GM12878 (cell line): ENCODE data around the gene RBMS3. TPM values are rescaled to one million over a fixed set of nuclear protein-coding genes. Genes with fewer than 3 reads are reported as not detected.

ENCODE experiments used
- ATAC-seq: fragments of 200-7000 bp; cut with Tn5 transposase; 3 replicates; pipeline ENCODE4 v1.9.1; 2020; ENCODE audit warnings: mild to moderate bottlenecking, moderate library complexity
- BruUV-seq: library from RNA; stranded (reverse); fragments of 400-500 nt; replicated peaks from 2 replicates; lab custom pipeline; 2021; lab: Mats Ljungman, UMichigan
- CTCF ChIA-PET: fragments of 300-600 bp; sonication (Branson Sonifier 250); formaldehyde crosslinking; extraction: SDS; loops from one replicate; lab custom pipeline; 2021; ENCODE audit warnings: inconsistent platforms; lab: Yijun Ruan, JAX
- POLR2A ChIA-PET: fragments of 350-600 bp; formaldehyde crosslinking; extraction: SDS; loops from one replicate; lab custom pipeline; 2021; ENCODE audit warnings: inconsistent platforms; lab: Charles Lee
- RAD21 ChIA-PET: fragments of 300-600 bp; sonication (Branson Sonifier 250); formaldehyde crosslinking; loops from one replicate; lab custom pipeline; 2023; ENCODE audit warnings: antibody characterized with exemption; ENCODE audit not compliant: unreplicated experiment; lab: Charles Lee
- SMC1A ChIA-PET: fragments of 300-600 bp; sonication (Branson Sonifier 250); formaldehyde crosslinking; loops from one replicate; lab custom pipeline; 2023; ENCODE audit not compliant: unreplicated experiment, uncharacterized antibody; lab: Charles Lee
- DNase-seq: peaks from one replicate; pipeline ENCODE4 v3.0.0-alpha.2; 2011; ENCODE audit warnings: low read depth, low spot score
- FAIRE-seq: peaks from 3 replicates; lab custom pipeline; 2011; peaks lifted over from hg19 to GRCh38; lab: Jason Lieb, UNC
- H2AFZ ChIP-seq: 2 replicates; pipeline ENCODE4 v1.6.0; 2011; ENCODE audit warnings: low read depth, low read length, control low read depth; ENCODE audit not compliant: control insufficient read depth
- H3K27ac ChIP-seq: 2 replicates; pipeline ENCODE4 v1.5.1; 2011; ENCODE audit warnings: control low read depth; ENCODE audit not compliant: control insufficient read depth, insufficient read depth
- H3K27me3 ChIP-seq, 2 experiments: replicated peaks in 1 of 2; 2 replicates each; pipeline versions ENCODE4 v1.6.0 to v1.6.1; 2011; ENCODE audit warnings: low read length in 1 of 2; ENCODE audit not compliant: control insufficient read depth in 2 of 2, insufficient read depth in 2 of 2
- H3K36me3 ChIP-seq, 2 experiments: 2 replicates each; pipeline ENCODE4 v1.5.1; 2011; ENCODE audit warnings: low read length in 1 of 2; ENCODE audit not compliant: control insufficient read depth in 2 of 2, insufficient read depth in 2 of 2
- H3K4me1 ChIP-seq: 2 replicates; pipeline ENCODE4 v1.6.1; 2011; ENCODE audit warnings: mild to moderate bottlenecking, low read length, moderate library complexity, mixed read lengths; ENCODE audit not compliant: control insufficient read depth, insufficient read depth
- H3K4me2 ChIP-seq: 2 replicates; pipeline ENCODE4 v1.6.0; 2011; ENCODE audit warnings: control low read depth; ENCODE audit not compliant: control insufficient read depth, insufficient read depth
- H3K4me3 ChIP-seq: fragments of 200-600 bp; sonication (generic); 2 replicates; pipeline ENCODE4 v1.5.1; 2016
- H3K79me2 ChIP-seq: 2 replicates; pipeline ENCODE4 v1.6.0; 2011; ENCODE audit warnings: low read length; ENCODE audit not compliant: control insufficient read depth, insufficient read depth
- H3K9ac ChIP-seq: 2 replicates; pipeline ENCODE4 v1.8.0; 2011; ENCODE audit warnings: low read length, control low read depth, mixed read lengths; ENCODE audit not compliant: control insufficient read depth, insufficient read depth
- H3K9me3 ChIP-seq: replicated peaks from 3 replicates; pipeline ENCODE4 v1.5.1; 2011; ENCODE audit warnings: mild to moderate bottlenecking, low read length; ENCODE audit not compliant: control insufficient read depth, insufficient read depth
- H4K20me1 ChIP-seq: 2 replicates; pipeline ENCODE4 v1.6.0; 2011; ENCODE audit not compliant: control insufficient read depth, insufficient read depth
- BCL11A ChIP-seq: IDR thresholded peaks from 2 replicates; pipeline ENCODE4 v1.6.1; 2011; ENCODE audit warnings: low read depth, low read length
- BHLHE40 ChIP-seq, 2 experiments: fragments of 450-650 bp in 1 of 2; IDR thresholded peaks; 2 replicates each; pipeline ENCODE4 v1.6.1; 2011 to 2017; ENCODE audit warnings: low read depth in 2 of 2, borderline replicate concordance in 1 of 2, improper control_type of control experiment in 1 of 2, low read length in 1 of 2, mild to moderate bottlenecking in 1 of 2
- DPF2 ChIP-seq: fragments of 450-650 bp; IDR thresholded peaks from 2 replicates; pipeline ENCODE4 v1.6.1; 2017; ENCODE audit warnings: mild to moderate bottlenecking
- HDAC2 ChIP-seq: fragments of 200-600 bp; sonication (generic); IDR thresholded peaks from 2 replicates; pipeline ENCODE4 v1.6.1; 2017
- IKZF1 ChIP-seq: fragments of 450-650 bp; conservative IDR thresholded peaks from 2 replicates; pipeline ENCODE4 v1.6.1; 2017; ENCODE audit warnings: antibody characterized with exemption, mild to moderate bottlenecking
- KLF5 ChIP-seq: fragments of 450-650 bp; IDR thresholded peaks from 2 replicates; pipeline ENCODE4 v1.6.1; 2014; ENCODE audit warnings: mild to moderate bottlenecking; ENCODE audit not compliant: partially characterized antibody
- NFYB ChIP-seq: IDR thresholded peaks from 2 replicates; pipeline ENCODE4 v1.6.1; 2011; ENCODE audit warnings: low read depth, mild to moderate bottlenecking, low read length, improper control_type of control experiment, moderate library complexity; ENCODE audit not compliant: insufficient read depth
- PAX8 ChIP-seq: fragments of 450-650 bp; IDR thresholded peaks from 2 replicates; pipeline ENCODE4 v1.6.1; 2017; ENCODE audit warnings: mild to moderate bottlenecking, moderate library complexity
- PRDM15 ChIP-seq: fragments of 450-650 bp; formaldehyde crosslinking; IDR thresholded peaks from 2 replicates; pipeline ENCODE4 v1.4.0; 2020; ENCODE audit warnings: mild to moderate bottlenecking, moderate library complexity
- SKIL ChIP-seq: fragments of 450-650 bp; IDR thresholded peaks from 2 replicates; pipeline ENCODE4 v1.6.1; 2017; ENCODE audit warnings: mild to moderate bottlenecking, low read depth, inconsistent platforms; ENCODE audit not compliant: poor library complexity, severe bottlenecking
- ZBED1 ChIP-seq: IDR thresholded peaks from 2 replicates; pipeline ENCODE4 v1.6.1; 2016; ENCODE audit warnings: borderline replicate concordance
- ZBTB4 ChIP-seq: fragments of 450-650 bp; formaldehyde crosslinking; IDR thresholded peaks from 2 replicates; pipeline ENCODE4 v1.4.0; 2022; ENCODE audit warnings: mild to moderate bottlenecking, moderate library complexity
- WGBS: methylation state at CpG from one replicate; pipeline ENCODE4 v1.1.6; 2016; ENCODE audit warnings: low lambda C conversion rate; ENCODE audit not compliant: insufficient replicate concordance, insufficient coverage; ENCODE audit errors: missing lambda C conversion rate; 5-methylcytosine and 5-hydroxymethylcytosine counted together
- in situ Hi-C: fragments of 300-500 bp; cut with MboI; formaldehyde crosslinking; loops from 9 replicates; pipeline ENCODE4 v1.14.3; 2018; ENCODE audit warnings: mixed read lengths
- intact Hi-C: fragments of 100-400 bp; cut with micrococcal nuclease; formaldehyde crosslinking; loops from one replicate; pipeline ENCODE4 v1.14.2; 2022; ENCODE audit not compliant: unreplicated experiment
- polyA plus RNA-seq, 11 experiments: library from polyadenylated mRNA; depleted of rRNA in 4 of 11; unstranded in 6 of 11; stranded (reverse) in 5 of 11; fragments of >200 nt; fragmentation: Nextera tagmentation in 4 of 11; fragmentation: Illumina TruSeq in 1 of 11; extraction: Ambion mirVana in 4 of 11; extraction: Trizol in 1 of 11; gene quantifications; 1 replicate in 1 of 11; 2 replicates in 10 of 11; pipeline versions ENCODE4 v1.2.1 to v1.2.3, GENCODE V29; 2011 to 2016; ENCODE audit warnings: inconsistent platforms in 2 of 11, missing spikeins in 2 of 11, low read depth in 1 of 11
- total RNA-seq, 4 experiments: library from RNA; depleted of rRNA in 3 of 4; stranded (reverse); fragments of >200 nt in 3 of 4; fragmentation: Illumina TruSeq in 1 of 4; extraction: Trizol in 1 of 4; gene quantifications; 2 replicates each; pipeline versions ENCODE4 v1.2.1 to v1.2.3, GENCODE V29; 2013 to 2021

Gene RBMS3
- total and polyA plus RNA-seq, 10 of the 15 experiments (the other 5 are each of a cell fraction or from before 2014, with no cell fraction given) = 0.79 to 4.7 (median 3.1) TPM

GRCh38 chr3:29302619-29303018 lies 21.7 kb downstream of the RBMS3 start:
- in situ Hi-C loops = no loop called here
- no peaks in the 10 kb centered on the region for H3K79me2 ChIP-seq
- 39% methylated on average over 2 of the region's 2 CpGs for WGBS
- ATAC-seq (no peak), FAIRE-seq (no peak), DNase-seq (no peak)
- ChIA-PET CTCF (interaction anchor here (0.7 kb wide), 1 partner anchor 99 kb away, joined by 3 read pairs; no protein-coding TSS in a partner anchor), SMC1A (interaction anchor here (0.7 to 1.7 kb wide), 4 partner anchors 11 to 75 kb away, joined by 3 to 5 read pairs (median 4); no protein-coding TSS in a partner anchor), POLR2A (no interaction called here)
- H3K27me3 ChIP-seq = no peaks in the 10 kb centered on the region
- H2AFZ ChIP-seq = no peak overlapping the region
- no peaks in the 10 kb centered on the region for H3K36me3 ChIP-seq
- H3K4me2 ChIP-seq = no peak overlapping the region
- no peak overlapping the region for H3K4me3 ChIP-seq
- no TSS peak for BruUV-seq
- intact Hi-C loops = no loop called here
- H3K4me1 ChIP-seq = no peaks in the 10 kb centered on the region
- peaks cover 6% of the 10 kb centered on the region for H3K9me3 ChIP-seq
- TF ChIP-seq HDAC2 (no peak), BCL11A (no peak), DPF2 (no peak), BHLHE40 (IDR thresholded peaks at IDR 0.05; ENCODE audit: borderline replicate concordance in 1 of 2, low read depth in 2 of 2, low read length in 1 of 2) (no peak), PRDM15 (CRISPR knock-in tag) (no peak), ZBED1 (no peak), IKZF1 (no peak), ZBTB4 (CRISPR knock-in tag) (no peak), SKIL (no peak), KLF5 (no peak), NFYB (no peak), PAX8 (no peak)
- TF ChIP-seq, all 136 proteins: peak for 0
- RAD21 ChIA-PET = no interaction called here
- H3K27ac ChIP-seq = no peak overlapping the region
- H3K9ac ChIP-seq = no peak overlapping the region
- no peaks in the 10 kb centered on the region for H4K20me1 ChIP-seq
